Measurements from ENCODE around the gene CCDC146.
"Not testable (repeated sequence)": the region's sequence is repeated elsewhere in the genome, so short reads cannot be mapped to it uniquely, and the experiment has no call there.

Gene CCDC146

GRCh38 chr7:77152232-77152631, 29.8 kb downstream of the CCDC146 start:
- not testable (repeated sequence) for DNase-seq

- DNase-seq, result not testable (repeated sequence)
Measured at GRCh38 chr7:77154917-77155464, 32.6 kb downstream of the CCDC146 start.

DNA sequence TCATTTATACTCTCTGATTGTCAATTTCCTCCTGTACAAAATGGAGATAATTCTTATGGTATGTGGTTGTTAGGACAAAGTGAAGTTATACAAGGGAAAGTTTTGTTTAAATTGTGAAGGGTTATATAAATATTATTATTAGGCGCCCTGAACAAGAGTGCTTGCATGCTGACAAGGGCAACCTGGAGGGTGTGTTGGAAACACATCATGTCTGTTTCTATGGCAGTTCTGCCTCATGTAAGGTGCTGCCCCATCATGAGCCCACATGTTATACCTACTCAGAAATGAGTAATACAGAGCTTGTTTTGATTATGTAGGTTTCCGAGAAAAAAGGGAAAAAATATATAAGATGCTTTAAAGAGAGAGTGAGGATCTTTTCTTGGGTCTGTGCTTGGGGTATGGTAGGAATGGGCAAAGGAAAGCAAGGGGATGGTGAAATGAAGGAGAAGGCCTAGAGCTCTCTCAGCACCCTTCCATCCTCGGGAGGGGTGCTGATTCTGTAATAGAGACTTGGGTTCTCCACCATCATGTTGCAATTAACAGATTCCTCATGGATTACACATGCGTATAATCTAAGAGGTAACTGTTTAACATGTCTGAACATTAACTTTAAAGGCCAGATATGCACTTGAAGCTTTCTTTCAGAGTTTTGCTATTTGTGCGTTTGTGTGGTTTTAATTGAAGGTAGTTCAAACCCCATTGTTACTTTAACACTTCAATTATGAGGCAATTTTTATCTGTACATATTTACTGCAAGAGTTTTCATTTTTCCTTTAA, 33.4 kb downstream of the CCDC146 start:
- DNase-seq, result not testable (repeated sequence)

- DNase-seq, result not testable (repeated sequence)
Measured at GRCh38 chr7:77157034-77157433, 34.6 kb downstream of the CCDC146 start.

DNA sequence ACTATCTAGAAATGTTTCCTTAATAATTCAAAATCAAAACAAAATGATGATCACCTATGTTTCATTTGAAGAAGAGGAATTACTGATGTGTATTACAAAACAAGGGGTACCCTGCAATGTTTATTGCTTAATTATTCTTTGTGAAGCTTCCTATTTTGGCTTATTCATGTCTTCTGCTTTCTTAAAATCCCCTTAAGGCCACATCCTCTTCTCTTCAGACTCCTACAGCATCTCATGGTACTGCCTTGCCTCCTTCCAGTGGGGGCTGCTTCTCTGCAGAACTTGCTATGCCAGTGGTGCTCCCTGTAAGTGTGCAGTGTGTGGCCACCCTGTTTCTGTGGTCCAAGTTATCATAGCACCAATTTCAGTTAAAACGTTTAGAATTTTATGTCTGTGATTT, 35.0 kb downstream of the CCDC146 start:
- no peak for DNase-seq

- DNase-seq, result not testable (repeated sequence)
Measured at GRCh38 chr7:77171073-77171472, 48.7 kb downstream of the CCDC146 start.

DNA sequence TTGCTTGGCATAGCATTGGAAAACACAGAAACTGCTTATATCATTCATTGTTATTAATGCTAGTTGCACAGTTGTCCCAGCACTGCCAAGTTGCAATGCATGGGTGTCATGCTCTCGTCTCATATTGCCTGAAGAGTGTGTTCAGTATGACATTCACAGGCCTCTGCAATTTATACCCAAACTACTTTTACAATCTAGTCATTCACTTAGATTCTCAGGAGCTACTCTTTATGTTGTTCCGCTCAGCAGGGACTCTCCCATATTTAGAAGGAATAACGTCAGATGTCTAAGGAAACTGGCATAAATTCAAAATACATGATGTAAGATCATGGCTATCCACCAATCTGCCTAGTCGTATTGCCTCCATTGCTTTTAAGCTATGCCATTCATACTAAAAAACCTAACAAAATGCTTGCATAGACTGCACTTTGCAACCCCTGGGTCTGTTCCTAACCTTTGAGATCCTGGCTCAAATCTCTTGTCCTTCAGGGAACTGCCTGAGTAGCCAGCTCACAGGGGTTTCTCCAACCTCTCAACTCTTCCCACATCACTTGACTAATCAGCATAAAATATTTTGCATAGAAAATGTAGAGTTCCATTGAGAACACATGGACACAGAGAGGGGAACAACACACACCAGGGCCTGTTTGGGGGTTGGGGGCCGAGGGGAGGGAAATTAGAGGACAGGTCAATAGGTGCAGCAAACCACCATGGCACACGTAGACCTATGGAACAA, 50.2 kb downstream of the CCDC146 start:
- DNase-seq, result not testable (repeated sequence)

- DNase-seq, result not testable (repeated sequence)
Measured at GRCh38 chr7:77174418-77174817, 52.0 kb downstream of the CCDC146 start.

DNA sequence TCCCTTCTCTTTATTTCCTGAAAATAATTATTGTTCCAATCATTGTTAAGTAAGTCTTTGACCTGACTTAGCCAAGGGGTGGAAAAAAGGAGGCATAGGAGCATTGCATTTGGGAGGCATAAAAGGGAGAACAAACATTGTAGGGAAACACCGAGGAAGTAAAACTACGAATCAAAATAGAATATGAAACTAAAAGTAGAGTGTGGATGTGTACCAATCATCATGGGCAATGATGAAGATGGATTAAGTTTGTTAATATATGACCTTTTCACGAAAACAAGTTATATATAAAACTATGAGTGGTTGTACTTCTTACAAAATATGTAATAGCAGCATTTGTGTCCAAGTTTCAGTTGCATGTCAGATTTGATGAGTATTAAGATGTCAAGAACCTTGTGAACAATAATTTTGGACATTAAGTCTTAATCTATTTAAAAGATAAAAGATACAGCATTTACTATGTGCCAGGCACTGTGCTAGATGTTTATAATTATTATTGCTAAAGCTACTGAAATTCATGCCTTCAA, 52.9 kb downstream of the CCDC146 start:
- not testable (repeated sequence) for DNase-seq

DNA sequence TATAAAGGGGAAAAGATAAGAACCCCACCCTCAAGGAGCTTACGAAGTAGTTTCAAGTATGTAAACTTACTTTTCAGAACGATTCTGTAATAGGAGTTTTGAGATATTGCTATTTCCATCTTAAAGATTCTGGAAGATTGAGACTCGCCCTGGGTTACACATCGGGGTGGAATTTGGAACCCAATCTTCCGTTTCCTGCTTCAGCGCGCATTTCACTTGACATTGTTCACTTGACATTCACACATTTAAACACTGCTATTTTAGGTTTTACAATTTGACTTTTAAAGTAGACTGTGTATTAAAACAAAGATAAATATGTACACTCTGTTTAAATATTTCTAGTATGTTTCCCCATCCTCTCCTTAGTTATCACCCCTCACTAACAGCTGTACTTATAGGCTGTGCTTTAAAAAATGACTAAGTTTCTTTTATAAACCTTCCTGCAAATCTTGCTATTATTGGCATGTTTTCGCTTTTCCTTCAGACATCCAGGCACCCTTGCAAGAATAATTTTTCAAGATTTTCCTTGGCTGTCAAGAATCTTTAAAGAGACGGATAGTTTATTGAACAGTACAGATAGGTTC, 55.0 kb downstream of the CCDC146 start:
- DNase-seq, result not testable (repeated sequence)

- DNase-seq, result not testable (repeated sequence)
Measured at GRCh38 chr7:77178024-77178423, 55.6 kb downstream of the CCDC146 start.

GRCh38 chr7:77181015-77181595, 58.7 kb downstream of the CCDC146 start:
- no peak for DNase-seq

GRCh38 chr7:77181734-77182133, 59.3 kb downstream of the CCDC146 start:
- no peak for DNase-seq

DNA sequence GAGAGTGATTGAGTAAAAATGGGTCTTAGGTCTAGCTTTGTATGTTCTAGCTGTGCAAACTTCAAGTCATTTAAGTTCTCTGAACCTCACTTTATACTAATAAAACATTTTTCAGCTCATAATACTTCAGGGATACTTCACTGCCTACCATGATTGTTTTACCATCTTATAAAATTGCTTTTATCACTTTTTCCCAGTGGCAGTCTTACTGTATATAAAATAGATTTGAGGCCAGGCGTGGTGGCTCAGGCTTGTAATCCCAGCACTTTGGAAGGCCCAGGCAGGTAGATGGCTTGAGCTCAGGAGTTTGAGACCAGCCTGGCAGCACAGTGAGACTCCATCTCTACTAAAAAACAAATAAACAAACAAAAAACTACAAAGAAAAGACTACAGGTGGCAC, 59.8 kb downstream of the CCDC146 start:
- no peak for DNase-seq

- no peak for DNase-seq
Measured at GRCh38 chr7:77184463-77184862, 62.0 kb downstream of the CCDC146 start.

DNA sequence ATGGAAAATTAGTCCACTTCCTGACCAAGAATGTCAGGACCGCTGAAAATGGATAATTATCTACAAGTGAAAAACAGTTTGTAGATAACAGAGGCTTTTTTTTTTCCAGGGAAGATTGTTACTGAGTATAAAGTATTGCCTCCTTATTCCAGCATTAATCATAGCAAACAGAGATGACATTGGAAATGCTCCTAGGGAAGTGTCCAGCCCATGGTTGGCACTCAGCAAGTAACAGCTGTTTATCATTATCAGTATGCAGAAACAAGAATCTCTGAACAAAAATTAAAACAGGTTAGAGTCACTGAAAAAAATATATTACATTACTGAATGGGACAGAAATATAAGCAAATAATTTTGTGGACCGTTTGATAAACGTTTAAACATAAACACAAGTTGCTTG, 62.6 kb downstream of the CCDC146 start:
- DNase-seq, result no peak

GRCh38 chr7:77185866-77186265, 63.5 kb downstream of the CCDC146 start:
- no peak for DNase-seq

- DNase-seq, result no peak
Measured at GRCh38 chr7:77188731-77189437, 66.5 kb downstream of the CCDC146 start.

GRCh38 chr7:77197141-77197540, 74.7 kb downstream of the CCDC146 start:
- DNase-seq, result no peak

- no peak for DNase-seq
Measured at GRCh38 chr7:77199013-77199966, 76.9 kb downstream of the CCDC146 start, which contains the start of gene FGL2. Gene FGL2, minus strand, starts transcription at chr7:77199819. Its CDS starts 26 bp downstream, at chr7:77199793.

DNA sequence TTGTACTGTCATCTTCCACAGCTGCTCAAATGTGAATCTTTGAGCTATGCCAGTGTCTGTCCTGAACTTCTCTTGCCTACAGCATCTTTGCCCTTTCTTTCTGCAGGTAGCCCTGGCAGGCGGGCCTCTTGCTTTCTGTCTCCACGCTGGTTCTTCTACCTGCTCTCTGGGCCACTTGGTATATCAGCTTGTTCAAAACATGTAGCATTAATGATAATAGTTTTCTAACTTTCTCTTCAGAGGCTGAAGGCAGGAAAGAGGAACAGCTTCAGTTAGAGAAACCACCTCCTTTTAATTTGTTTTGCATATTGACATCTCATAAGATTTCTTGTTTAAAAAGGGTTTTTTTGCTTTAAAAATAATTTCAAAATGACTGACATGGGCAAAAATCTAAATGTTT, 78.1 kb downstream of the CCDC146 start:
- DNase-seq, result no peak

Measured in NCI-H2029 treated with DMSO at 0.1 percent for 48 hours (cell line).